KG1 (cell line): Measurements from ENCODE around the gene TNIP1.

Experiments used
- DNase-seq: peaks from one replicate; lab custom pipeline; 2025; lab: John Stamatoyannopoulos, UW

Gene TNIP1

GRCh38 chr5:151022511-151023018 is 58.3 kb downstream of the TNIP1 start:
- no peak for DNase-seq

- no peak for DNase-seq
Observed at GRCh38 chr5:151021746-151022145, 59.1 kb downstream of the TNIP1 start.

- no peak for DNase-seq
Observed at GRCh38 chr5:151020304-151021110, 60.3 kb downstream of the TNIP1 start, which contains the start of gene GPX3. GPX3 (plus strand) TSS chr5:151020591; CDS start chr5:151020655, 64 bp downstream.

- DNase-seq, result no peak
Observed at GRCh38 chr5:151019331-151019730, 61.5 kb downstream of the TNIP1 start.

GRCh38 chr5:151018846-151019245 is 62.0 kb downstream of the TNIP1 start:
- no peak for DNase-seq

GRCh38 chr5:151017897-151018296 is 62.9 kb downstream of the TNIP1 start:
- DNase-seq, result no peak

- DNase-seq, result no peak
Observed at GRCh38 chr5:151016700-151017099, 64.1 kb downstream of the TNIP1 start.

GRCh38 chr5:151015974-151016587 is 64.8 kb downstream of the TNIP1 start:
- DNase-seq, result no peak

GRCh38 chr5:151014680-151015343 is 66.0 kb downstream of the TNIP1 start:
- DNase-seq, result no peak

- no peak for DNase-seq
Observed at GRCh38 chr5:151012862-151013261, 68.0 kb downstream of the TNIP1 start.

GRCh38 chr5:151008906-151009305 is 71.9 kb downstream of the TNIP1 start:
- DNase-seq, result no peak

GRCh38 chr5:151008210-151008491 is 72.7 kb downstream of the TNIP1 start:
- DNase-seq, result no peak

GRCh38 chr5:151007430-151008209 is 73.2 kb downstream of the TNIP1 start:
- DNase-seq, result no peak

- no peak for DNase-seq
Observed at GRCh38 chr5:151006704-151007334, 74.0 kb downstream of the TNIP1 start.

GRCh38 chr5:151005950-151006576 is 74.8 kb downstream of the TNIP1 start:
- no peak for DNase-seq

- DNase-seq, result no peak
Observed at GRCh38 chr5:151005187-151005949, 75.5 kb downstream of the TNIP1 start.

- no peak for DNase-seq
Observed at GRCh38 chr5:151004499-151004898, 76.3 kb downstream of the TNIP1 start.

- DNase-seq, result no peak
Observed at GRCh38 chr5:151003503-151003860, 77.4 kb downstream of the TNIP1 start.

- DNase-seq, result no peak
Observed at GRCh38 chr5:151002681-151003502, 77.9 kb downstream of the TNIP1 start.

- DNase-seq, result no peak
Observed at GRCh38 chr5:151002250-151002649, 78.6 kb downstream of the TNIP1 start.
